Measurements from ENCODE around the gene CLIP3.
"Not testable (repeated sequence)": the region's sequence is repeated elsewhere in the genome, so short reads cannot be mapped to it uniquely, and the experiment has no call there.

The CLIP3 gene

GRCh38 chr19:36032251-36033104 lies at the start of gene CLIP3:
TSS of gene CLIP3 (minus strand) at chr19:36032873. CDS start at chr19:36032357, 516 bp downstream.
- H3K27ac ChIP-seq (ENCODE audit: low read depth, low read length): peak within 1 kb of the TSS; percentile 12
- H3K27me3 ChIP-seq (ENCODE audit: control insufficient read depth, insufficient read depth, low read length): no peaks in the 10 kb centered on the region
- H3K4me1 ChIP-seq (ENCODE audit: control insufficient read depth, insufficient read depth, low read length): no peaks in the 10 kb centered on the region
- peaks cover 7% of the 10 kb centered on the region; the same call in 1 of the 2 replicates for H3K36me3 ChIP-seq (ENCODE audit: control insufficient read depth, insufficient read depth, low read length)
- no peak within 1 kb of the TSS for H3K9ac ChIP-seq (ENCODE audit: low read depth, low read length)
- H3K9me3 ChIP-seq (ENCODE audit: control insufficient read depth, insufficient read depth, low read length): no peaks in the 10 kb centered on the region
- H3K4me3 ChIP-seq (ENCODE audit: low read depth, low read length): peak within 1 kb of the TSS; percentile 72

GRCh38 chr19:36081894-36082293 lies 49.2 kb upstream of the CLIP3 start:
- no peaks in the 10 kb centered on the region for H3K27me3 ChIP-seq (ENCODE audit: control insufficient read depth, insufficient read depth, low read length)
- H3K36me3 ChIP-seq (ENCODE audit: control insufficient read depth, insufficient read depth, low read length): peaks cover 84% of the 10 kb centered on the region
- H3K9me3 ChIP-seq (ENCODE audit: control insufficient read depth, insufficient read depth, low read length): no peaks in the 10 kb centered on the region
- H3K27ac ChIP-seq (ENCODE audit: low read depth, low read length): no peak overlapping the region
- H3K4me3 ChIP-seq (ENCODE audit: low read depth, low read length): no peak overlapping the region
- H3K4me1 ChIP-seq (ENCODE audit: control insufficient read depth, insufficient read depth, low read length): no peaks in the 10 kb centered on the region
- no peak overlapping the region for H3K9ac ChIP-seq (ENCODE audit: low read depth, low read length)

GRCh38 chr19:36081385-36081784 lies 48.7 kb upstream of the CLIP3 start:
- Histone ChIP-seq H3K27me3 (ENCODE audit: control insufficient read depth, insufficient read depth, low read length) (no peaks in the 10 kb centered on the region), H3K36me3 (ENCODE audit: control insufficient read depth, insufficient read depth, low read length) (peaks cover 84% of the 10 kb centered on the region), H3K4me1 (ENCODE audit: control insufficient read depth, insufficient read depth, low read length) (no peaks in the 10 kb centered on the region), H3K4me3 (ENCODE audit: low read depth, low read length) (no peak overlapping the region), H3K27ac (ENCODE audit: low read depth, low read length) (no peak overlapping the region), H3K9me3 (ENCODE audit: control insufficient read depth, insufficient read depth, low read length) (no peaks in the 10 kb centered on the region), H3K9ac (ENCODE audit: low read depth, low read length) (no peak overlapping the region)

GRCh38 chr19:36079389-36079945 lies 46.8 kb upstream of the CLIP3 start:
- no peak overlapping the region for H3K9ac ChIP-seq (ENCODE audit: low read depth, low read length)
- H3K9me3 ChIP-seq (ENCODE audit: control insufficient read depth, insufficient read depth, low read length): no peaks in the 10 kb centered on the region
- H3K4me3 ChIP-seq (ENCODE audit: low read depth, low read length): no peak overlapping the region
- no peaks in the 10 kb centered on the region for H3K4me1 ChIP-seq (ENCODE audit: control insufficient read depth, insufficient read depth, low read length)
- peaks cover 86% of the 10 kb centered on the region for H3K36me3 ChIP-seq (ENCODE audit: control insufficient read depth, insufficient read depth, low read length)
- H3K27me3 ChIP-seq (ENCODE audit: control insufficient read depth, insufficient read depth, low read length): no peaks in the 10 kb centered on the region
- no peak overlapping the region for H3K27ac ChIP-seq (ENCODE audit: low read depth, low read length)

- H3K36me3 ChIP-seq (ENCODE audit: control insufficient read depth, insufficient read depth, low read length): peaks cover 79% of the 10 kb centered on the region
- H3K27me3 ChIP-seq (ENCODE audit: control insufficient read depth, insufficient read depth, low read length): no peaks in the 10 kb centered on the region
- H3K4me3 ChIP-seq (ENCODE audit: low read depth, low read length): no peak overlapping the region
- H3K4me1 ChIP-seq (ENCODE audit: control insufficient read depth, insufficient read depth, low read length): no peaks in the 10 kb centered on the region
- no peak overlapping the region for H3K27ac ChIP-seq (ENCODE audit: low read depth, low read length)
- H3K9me3 ChIP-seq (ENCODE audit: control insufficient read depth, insufficient read depth, low read length): no peaks in the 10 kb centered on the region
- no peak overlapping the region for H3K9ac ChIP-seq (ENCODE audit: low read depth, low read length)
These were observed 40.6 kb upstream of the CLIP3 start for GRCh38 chr19:36073121-36073876.

- Histone ChIP-seq H3K36me3 (ENCODE audit: control insufficient read depth, insufficient read depth, low read length) (peaks cover 81% of the 10 kb centered on the region), H3K9ac (ENCODE audit: low read depth, low read length) (no peak overlapping the region), H3K27me3 (ENCODE audit: control insufficient read depth, insufficient read depth, low read length) (no peaks in the 10 kb centered on the region), H3K27ac (ENCODE audit: low read depth, low read length) (no peak overlapping the region), H3K4me3 (ENCODE audit: low read depth, low read length) (no peak overlapping the region), H3K4me1 (ENCODE audit: control insufficient read depth, insufficient read depth, low read length) (no peaks in the 10 kb centered on the region), H3K9me3 (ENCODE audit: control insufficient read depth, insufficient read depth, low read length) (no peaks in the 10 kb centered on the region)
These were observed 39.4 kb upstream of the CLIP3 start for GRCh38 chr19:36072081-36072480.

- H3K36me3 ChIP-seq (ENCODE audit: control insufficient read depth, insufficient read depth, low read length): peaks cover 77% of the 10 kb centered on the region
- not testable (repeated sequence) for H3K27me3 ChIP-seq (ENCODE audit: control insufficient read depth, insufficient read depth, low read length)
These were observed 36.3 kb upstream of the CLIP3 start for GRCh38 chr19:36068810-36069499.

GRCh38 chr19:36067681-36068080 lies 35.0 kb upstream of the CLIP3 start:
- Histone ChIP-seq H3K9me3 (ENCODE audit: control insufficient read depth, insufficient read depth, low read length) (no peaks in the 10 kb centered on the region), H3K36me3 (ENCODE audit: control insufficient read depth, insufficient read depth, low read length) (peaks cover 73% of the 10 kb centered on the region)

More at GRCh38 chr19:36068810-36069499, 36.3 kb upstream of the CLIP3 start:
- H3K4me3 ChIP-seq (ENCODE audit: low read depth, low read length); H3K9me3 ChIP-seq (ENCODE audit: control insufficient read depth, insufficient read depth, low read length); H3K27ac ChIP-seq (ENCODE audit: low read depth, low read length); H3K9ac ChIP-seq (ENCODE audit: low read depth, low read length); H3K4me1 ChIP-seq (ENCODE audit: control insufficient read depth, insufficient read depth, low read length): not testable (repeated sequence)

GRCh38 chr19:36064826-36065225 lies 32.2 kb upstream of the CLIP3 start:
- Histone ChIP-seq H3K36me3 (ENCODE audit: control insufficient read depth, insufficient read depth, low read length) (peaks cover 72% of the 10 kb centered on the region), H3K27me3 (ENCODE audit: control insufficient read depth, insufficient read depth, low read length) (no peaks in the 10 kb centered on the region), H3K9me3 (ENCODE audit: control insufficient read depth, insufficient read depth, low read length) (no peaks in the 10 kb centered on the region), H3K4me1 (ENCODE audit: control insufficient read depth, insufficient read depth, low read length) (no peaks in the 10 kb centered on the region), H3K9ac (ENCODE audit: low read depth, low read length) (no peak overlapping the region), H3K4me3 (ENCODE audit: low read depth, low read length) (no peak overlapping the region), H3K27ac (ENCODE audit: low read depth, low read length) (no peak overlapping the region)

More at GRCh38 chr19:36067681-36068080, 35.0 kb upstream of the CLIP3 start:
- H3K4me1 ChIP-seq (ENCODE audit: control insufficient read depth, insufficient read depth, low read length): no peaks in the 10 kb centered on the region
- H3K27ac ChIP-seq (ENCODE audit: low read depth, low read length): no peak overlapping the region
- H3K4me3 ChIP-seq (ENCODE audit: low read depth, low read length): no peak overlapping the region
- H3K27me3 ChIP-seq (ENCODE audit: control insufficient read depth, insufficient read depth, low read length): no peaks in the 10 kb centered on the region
- H3K9ac ChIP-seq (ENCODE audit: low read depth, low read length): no peak overlapping the region

GRCh38 chr19:36061367-36061766 lies 28.7 kb upstream of the CLIP3 start:
- Histone ChIP-seq H3K36me3 (ENCODE audit: control insufficient read depth, insufficient read depth, low read length) (peaks cover 72% of the 10 kb centered on the region), H3K27me3 (ENCODE audit: control insufficient read depth, insufficient read depth, low read length) (no peaks in the 10 kb centered on the region), H3K4me1 (ENCODE audit: control insufficient read depth, insufficient read depth, low read length) (no peaks in the 10 kb centered on the region), H3K9me3 (ENCODE audit: control insufficient read depth, insufficient read depth, low read length) (no peaks in the 10 kb centered on the region), H3K9ac (ENCODE audit: low read depth, low read length) (no peak overlapping the region), H3K27ac (ENCODE audit: low read depth, low read length) (no peak overlapping the region), H3K4me3 (ENCODE audit: low read depth, low read length) (no peak overlapping the region)
